Stimulated activated CD8-positive, alpha-beta memory T cell treated with anti-CD3 and anti-CD28 coated beads, Interleukin-15, amount 100 ng/mL, for 1 hour (primary cell): ENCODE results near the gene FOXP1.
"Not testable (repeated sequence)": the region's sequence is repeated elsewhere in the genome, so short reads cannot be mapped to it uniquely, and the experiment has no call there.

ENCODE experiments used
- DNase-seq: peaks from one replicate; pipeline ENCODE4 v3.0.0-alpha.2; 2020; ENCODE audit warnings: low read depth

The FOXP1 gene

DNA sequence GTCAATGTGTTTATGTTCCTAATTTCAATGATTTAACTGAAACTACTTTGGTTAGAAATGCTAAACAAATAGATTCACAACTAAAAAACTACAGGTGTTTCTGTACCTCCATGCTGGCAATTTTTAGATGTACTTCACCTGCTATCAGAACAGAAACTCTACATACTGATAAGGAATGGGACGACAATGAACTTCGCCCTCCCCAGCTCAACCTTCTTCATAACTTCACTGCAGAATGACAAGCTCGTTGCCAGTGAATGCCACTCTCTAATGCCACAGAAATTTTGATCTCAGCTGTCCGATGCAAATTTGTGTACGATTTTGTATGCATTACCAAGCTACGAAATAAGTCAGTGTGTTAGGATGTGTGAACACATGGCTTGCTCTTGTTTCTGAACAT, 133.4 kb downstream of the FOXP1 start:
- DNase-seq: no peak

- DNase-seq: no peak
Measured at GRCh38 chr3:71447803-71448202, 135.7 kb downstream of the FOXP1 start.

- DNase-seq: no peak
Measured at GRCh38 chr3:71447197-71447596, 136.3 kb downstream of the FOXP1 start.

DNA sequence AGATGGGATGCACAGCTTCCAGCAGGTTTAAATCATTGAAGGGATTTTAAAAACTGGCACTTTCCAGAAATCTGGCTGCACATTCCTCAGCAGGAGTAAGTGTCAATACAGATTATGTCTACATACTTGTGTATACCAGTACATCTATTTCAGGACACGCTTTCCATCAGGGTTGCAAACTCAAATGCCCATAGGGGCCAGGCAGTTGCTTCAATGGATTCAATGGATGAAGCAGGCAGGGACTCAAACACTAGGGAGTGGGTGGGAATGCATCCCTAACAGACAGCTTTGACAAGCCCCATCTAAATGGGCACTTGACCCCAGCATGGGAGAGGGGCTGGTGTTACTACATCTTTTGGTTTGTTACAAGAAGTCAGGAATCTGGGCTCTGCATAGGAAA, 136.8 kb downstream of the FOXP1 start:
- no peak for DNase-seq

GRCh38 chr3:71446260-71446659, 137.3 kb downstream of the FOXP1 start:
- DNase-seq: no peak

DNA sequence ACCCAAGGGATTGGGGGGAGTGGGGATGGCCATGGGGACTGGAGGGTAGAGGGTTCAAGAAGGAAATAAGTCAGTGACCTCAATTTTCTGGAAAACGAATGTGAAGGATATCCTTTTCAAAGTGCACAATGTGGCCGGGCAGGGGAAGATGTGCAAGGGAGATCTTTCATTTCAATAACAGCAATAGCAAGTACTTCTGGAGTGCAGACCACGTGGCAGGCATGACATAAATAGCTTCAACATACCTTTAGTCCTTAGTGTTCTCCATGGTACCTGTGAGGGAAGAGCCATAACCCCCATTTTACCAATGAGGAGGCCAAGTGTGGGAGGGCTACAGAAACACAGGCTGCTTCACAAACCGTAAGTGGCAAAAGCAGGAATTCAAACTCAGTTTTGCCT, 138.7 kb downstream of the FOXP1 start:
- no peak for DNase-seq

GRCh38 chr3:71444028-71444860, 139.3 kb downstream of the FOXP1 start:
- no peak for DNase-seq

DNA sequence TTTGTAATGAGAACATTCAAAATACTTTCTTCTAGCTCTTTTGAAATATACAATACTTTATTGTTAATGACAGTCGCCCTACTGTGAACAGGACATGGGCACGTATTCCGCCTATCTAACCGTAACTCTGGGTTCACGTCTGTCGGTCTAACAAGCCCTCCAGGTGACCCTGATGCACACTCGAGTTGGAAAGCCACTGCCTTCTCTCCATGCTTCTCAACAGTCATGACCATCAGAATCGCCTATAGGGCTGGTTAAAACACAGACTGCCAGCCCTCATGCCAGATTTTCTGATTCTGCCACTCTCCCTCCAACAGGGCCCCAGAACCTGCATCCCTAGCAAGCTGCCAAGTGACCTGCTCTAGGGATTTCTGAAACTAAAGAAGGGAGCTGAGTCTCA, 140.2 kb downstream of the FOXP1 start:
- DNase-seq: no peak

GRCh38 chr3:71442652-71443042, 140.9 kb downstream of the FOXP1 start:
- no peak for DNase-seq

- no peak for DNase-seq
Measured at GRCh38 chr3:71441925-71442651, 141.4 kb downstream of the FOXP1 start.

GRCh38 chr3:71441217-71441924, 142.2 kb downstream of the FOXP1 start:
- DNase-seq: no peak

DNA sequence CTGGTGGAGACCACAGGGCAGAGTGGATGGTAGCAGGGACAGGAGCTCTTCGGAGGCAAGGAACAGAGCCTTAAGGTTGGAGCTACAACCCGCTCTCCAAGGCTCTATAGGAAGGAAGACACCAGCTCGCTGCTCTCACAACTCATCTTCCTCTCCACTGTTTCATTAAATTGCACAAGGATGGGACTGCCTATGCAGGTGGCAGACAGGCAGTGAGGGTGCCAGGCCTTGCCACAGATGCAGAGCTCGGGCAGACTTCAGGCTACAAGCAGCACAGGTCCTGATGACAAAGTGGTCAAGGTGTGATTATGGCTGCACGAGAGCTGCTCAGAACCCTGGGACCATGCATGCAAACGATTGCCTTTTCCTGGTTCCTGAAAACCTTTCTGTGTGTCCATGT, 144.6 kb downstream of the FOXP1 start:
- no peak for DNase-seq

GRCh38 chr3:71438071-71438685, 145.3 kb downstream of the FOXP1 start:
- DNase-seq: no peak

GRCh38 chr3:71436337-71436736, 147.2 kb downstream of the FOXP1 start:
- no peak for DNase-seq

- DNase-seq: not testable (repeated sequence)
Measured at GRCh38 chr3:71435836-71436235, 147.7 kb downstream of the FOXP1 start.

DNA sequence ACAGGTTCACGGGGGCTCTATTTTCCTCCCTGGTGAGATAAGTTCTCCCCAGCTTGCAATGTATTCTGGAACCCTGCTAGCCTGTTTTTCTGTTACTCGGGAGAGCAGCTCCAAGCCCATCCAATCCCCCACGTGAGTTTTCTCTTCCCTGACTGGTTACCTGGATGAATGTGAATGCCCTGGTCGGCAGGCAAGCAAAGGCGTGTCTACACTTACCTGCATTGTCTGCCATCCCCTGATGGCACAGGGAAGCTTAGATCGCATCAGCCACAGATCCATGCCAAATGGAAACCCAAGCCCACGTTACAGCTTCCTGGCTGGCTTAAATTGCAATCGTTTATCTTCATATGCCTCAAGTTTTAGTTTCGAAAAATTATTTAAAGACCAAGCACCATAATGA, 149.9 kb downstream of the FOXP1 start:
- no peak for DNase-seq

GRCh38 chr3:71432044-71432975, 151.2 kb downstream of the FOXP1 start:
- no peak for DNase-seq

GRCh38 chr3:71430941-71431552, 152.5 kb downstream of the FOXP1 start:
- DNase-seq: no peak

GRCh38 chr3:71429597-71429988, 153.9 kb downstream of the FOXP1 start:
- no peak for DNase-seq

- DNase-seq: no peak
Measured at GRCh38 chr3:71428841-71429596, 154.5 kb downstream of the FOXP1 start.
